Astrocyte of the hippocampus (primary cell): Measurements from ENCODE around the gene MAST2.
"Not testable (repeated sequence)": the region's sequence is repeated elsewhere in the genome, so short reads cannot be mapped to it uniquely, and the experiment has no call there.

Experiments used
- DNase-seq: peaks from one replicate; pipeline ENCODE4 v3.0.0; 2011; ENCODE audit warnings: low read depth, low spot score

Gene MAST2

GRCh38 chr1:46021046-46021996 is 217.9 kb downstream of the MAST2 start:
- no peak for DNase-seq

GRCh38 chr1:46026531-46026930 is 223.1 kb downstream of the MAST2 start:
- no peak for DNase-seq

GRCh38 chr1:46027788-46028573 is 224.6 kb downstream of the MAST2 start:
- no peak for DNase-seq

- DNase-seq: no peak
Observed at GRCh38 chr1:46030074-46030870, 226.9 kb downstream of the MAST2 start.

GRCh38 chr1:46030876-46031660 is 227.7 kb downstream of the MAST2 start:
- peak; percentile 53 for DNase-seq

GRCh38 chr1:46034601-46035516 is 231.4 kb downstream of the MAST2 start:
- DNase-seq: no peak

GRCh38 chr1:46036894-46037839 is 233.8 kb downstream of the MAST2 start:
- DNase-seq: peak; percentile 92

- DNase-seq: peak; percentile 62
Observed at GRCh38 chr1:46039571-46040052, 236.2 kb downstream of the MAST2 start.

GRCh38 chr1:46041551-46041950 is 238.1 kb downstream of the MAST2 start:
- no peak for DNase-seq

GRCh38 chr1:46041974-46042373 is 238.6 kb downstream of the MAST2 start:
- peak; percentile 52 for DNase-seq

GRCh38 chr1:46043458-46044017 is 240.1 kb downstream of the MAST2 start:
- DNase-seq: peak; percentile 19

GRCh38 chr1:46044116-46044515 is 240.7 kb downstream of the MAST2 start:
- no peak for DNase-seq

- DNase-seq: no peak
Observed at GRCh38 chr1:46053734-46054133, 250.3 kb downstream of the MAST2 start.

- no peak for DNase-seq
Observed at GRCh38 chr1:46056325-46056724, 252.9 kb downstream of the MAST2 start.

- not testable (repeated sequence) for DNase-seq
Observed at GRCh38 chr1:46057215-46057614, 253.8 kb downstream of the MAST2 start.

- DNase-seq: no peak
Observed at GRCh38 chr1:46057781-46058180, 254.4 kb downstream of the MAST2 start.

- DNase-seq: no peak
Observed at GRCh38 chr1:46058936-46059335, 255.5 kb downstream of the MAST2 start.

- no peak for DNase-seq
Observed at GRCh38 chr1:46061146-46061545, 257.7 kb downstream of the MAST2 start.
